Measurements from ENCODE around the gene IL31.
"Not testable (repeated sequence)": the region's sequence is repeated elsewhere in the genome, so short reads cannot be mapped to it uniquely, and the experiment has no call there.

The IL31 gene

DNA sequence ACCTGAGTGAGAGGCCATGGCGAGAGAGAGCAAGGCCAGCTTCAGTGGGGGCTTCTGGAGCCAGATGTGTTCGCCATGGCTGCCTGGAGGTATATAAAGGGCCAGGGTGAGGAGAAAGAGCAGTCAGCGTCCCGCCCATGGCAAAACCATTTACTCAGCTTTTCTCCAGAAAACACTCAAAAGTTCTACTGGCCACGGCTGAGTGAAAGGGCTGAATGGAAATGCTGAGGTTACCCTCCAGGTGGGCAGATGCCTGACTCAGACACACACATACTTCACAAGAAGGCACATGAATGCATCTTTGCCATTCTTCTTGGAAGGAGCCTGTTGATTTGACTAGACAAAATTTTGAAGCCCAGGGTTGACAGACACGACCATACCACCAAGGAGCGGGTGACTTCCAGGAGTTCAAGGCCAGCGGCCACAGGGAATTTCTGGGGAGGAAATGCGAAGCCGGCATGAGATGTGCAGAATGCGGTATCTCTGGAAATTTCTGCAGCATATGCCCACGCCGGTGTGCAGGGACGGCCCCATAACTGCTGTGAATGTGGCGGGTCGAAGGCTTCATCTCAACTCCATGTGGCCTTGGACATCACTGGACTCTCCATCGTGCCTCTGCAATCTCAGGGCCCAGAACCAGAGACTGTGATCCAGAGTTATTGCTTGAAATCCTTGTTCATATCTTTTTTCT lies at the start of gene IL31:
Gene IL31, minus strand, starts transcription at position 67 of the 691 bp plus-strand sequence. Its CDS starts 49 bp downstream, at position 18.
- no peak for DNase-seq

- no peak for DNase-seq
Measured at GRCh38 chr12:122216445-122216844, 42.4 kb upstream of the IL31 start.

DNA sequence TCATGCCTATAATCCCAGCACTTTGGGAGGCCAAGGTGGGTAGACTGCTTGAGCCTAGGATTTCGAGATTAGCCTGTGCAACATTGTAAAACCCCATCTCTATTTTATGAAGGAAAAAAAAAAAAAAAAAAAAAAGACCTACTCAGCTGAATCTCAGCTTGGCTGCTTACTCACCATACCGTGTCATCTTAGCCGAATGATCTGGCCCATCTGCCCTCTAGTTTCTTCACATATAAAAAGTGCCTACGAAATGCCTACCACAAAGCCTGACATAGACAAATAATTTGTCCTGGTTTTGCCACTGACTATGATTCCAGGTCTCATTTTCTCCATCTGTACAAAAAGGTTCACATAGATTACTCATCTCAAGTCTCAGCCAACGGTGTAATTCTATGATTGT lies 41.8 kb upstream of the IL31 start:
- no peak for DNase-seq

DNA sequence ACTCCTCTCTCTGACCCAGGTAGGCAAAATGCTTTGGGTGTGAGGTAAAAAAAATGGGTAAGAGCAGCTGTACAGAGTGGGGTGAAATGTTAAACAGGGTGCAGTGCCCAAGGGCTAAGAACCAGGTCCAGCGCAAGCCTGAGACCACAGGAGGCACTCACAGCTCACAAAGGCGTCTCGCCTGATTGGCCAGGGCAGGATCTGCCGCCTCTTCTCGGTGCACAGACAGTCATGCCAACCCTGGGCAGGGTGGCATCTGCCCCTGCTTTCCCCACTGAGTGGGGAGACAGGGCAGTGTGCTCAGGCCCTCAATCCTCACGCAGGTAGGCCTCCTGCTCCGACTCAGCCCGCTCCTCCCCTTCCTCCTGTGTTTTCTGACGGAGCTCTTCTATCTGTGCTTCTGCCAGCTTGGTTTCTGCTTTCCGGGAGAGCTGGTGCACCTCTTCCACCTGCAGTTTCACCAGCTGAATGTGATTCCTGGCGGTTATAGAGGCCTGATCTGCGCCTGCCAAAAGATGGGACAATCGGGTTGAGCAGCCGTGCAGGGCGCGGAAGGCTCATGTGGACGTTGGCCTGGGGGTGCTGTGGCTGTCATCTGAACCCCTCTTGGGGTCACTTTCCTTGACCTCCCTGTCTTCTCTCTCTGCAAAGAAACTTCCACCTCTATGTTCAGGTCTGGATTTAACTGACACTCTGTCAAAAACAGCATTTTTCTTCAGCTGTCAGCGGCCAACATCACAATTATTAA lies 34.2 kb upstream of the IL31 start:
- DNase-seq: no peak

DNA sequence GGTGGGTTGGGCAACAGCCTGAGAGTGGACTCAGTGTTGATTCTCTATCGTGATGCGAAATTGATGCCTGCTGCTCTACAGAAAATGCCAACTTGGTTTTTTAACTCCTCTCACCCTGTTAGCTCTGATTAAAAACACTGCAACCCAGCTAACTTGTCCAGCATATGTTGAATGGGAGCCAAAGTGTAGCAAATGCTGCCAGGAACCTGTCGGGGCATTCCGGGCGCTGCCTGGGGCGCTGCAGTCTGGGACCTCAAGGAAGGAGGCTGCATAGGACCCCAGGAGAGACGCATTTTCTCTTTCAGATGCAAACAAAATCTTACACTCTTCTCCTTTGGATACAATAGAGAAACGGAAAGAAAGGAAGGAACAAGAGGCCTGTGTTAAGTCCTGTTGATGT lies 33.4 kb upstream of the IL31 start:
- DNase-seq: no peak

- DNase-seq: no peak
Measured at GRCh38 chr12:122206976-122207375, 33.0 kb upstream of the IL31 start.

GRCh38 chr12:122206111-122206881 lies 32.3 kb upstream of the IL31 start:
- DNase-seq: no peak

DNA sequence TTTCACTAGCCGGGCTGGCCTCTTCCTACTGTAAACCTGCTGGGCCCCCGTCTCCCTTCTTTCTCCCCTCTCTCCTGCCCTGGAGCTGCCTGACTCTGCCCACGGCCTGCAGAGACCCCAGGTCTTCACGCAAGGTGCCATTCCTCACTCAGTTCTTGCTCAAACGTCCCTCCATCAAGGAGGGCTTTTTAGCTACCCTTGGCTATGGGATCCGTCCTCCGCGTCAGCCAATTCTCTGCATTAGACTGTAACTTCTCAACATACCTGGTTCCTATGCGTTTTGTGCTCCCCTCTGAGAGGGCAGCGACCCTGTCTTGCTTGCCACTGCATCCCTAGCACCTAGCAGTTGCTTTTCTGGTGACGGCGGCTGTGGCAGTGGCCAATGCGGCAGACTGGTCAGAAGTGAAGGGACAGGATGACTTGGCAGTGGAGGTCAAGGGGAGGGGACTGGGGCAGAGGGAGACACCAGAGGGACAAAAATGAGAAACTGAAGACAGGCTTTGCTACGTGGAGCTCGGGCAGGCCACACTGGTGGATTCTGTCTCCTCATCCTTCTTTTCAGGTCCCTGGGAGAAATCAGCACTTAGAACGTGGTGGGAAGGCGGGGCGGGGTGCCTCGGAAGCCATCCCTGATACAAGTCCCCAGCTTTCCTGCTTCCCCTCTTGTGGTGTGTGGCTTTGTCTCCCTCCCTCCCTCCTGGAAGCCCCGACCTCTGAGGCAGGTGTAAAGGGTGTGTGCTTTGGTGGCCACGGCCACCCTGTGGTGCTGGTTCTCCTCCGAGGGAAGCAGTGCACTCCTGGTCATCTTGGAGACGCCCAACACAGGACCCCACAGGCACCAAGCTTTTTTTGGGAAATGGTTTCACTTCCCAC lies 31.3 kb upstream of the IL31 start:
- no peak for DNase-seq

GRCh38 chr12:122204167-122205052 lies 30.4 kb upstream of the IL31 start:
- DNase-seq: peak; percentile 24

DNA sequence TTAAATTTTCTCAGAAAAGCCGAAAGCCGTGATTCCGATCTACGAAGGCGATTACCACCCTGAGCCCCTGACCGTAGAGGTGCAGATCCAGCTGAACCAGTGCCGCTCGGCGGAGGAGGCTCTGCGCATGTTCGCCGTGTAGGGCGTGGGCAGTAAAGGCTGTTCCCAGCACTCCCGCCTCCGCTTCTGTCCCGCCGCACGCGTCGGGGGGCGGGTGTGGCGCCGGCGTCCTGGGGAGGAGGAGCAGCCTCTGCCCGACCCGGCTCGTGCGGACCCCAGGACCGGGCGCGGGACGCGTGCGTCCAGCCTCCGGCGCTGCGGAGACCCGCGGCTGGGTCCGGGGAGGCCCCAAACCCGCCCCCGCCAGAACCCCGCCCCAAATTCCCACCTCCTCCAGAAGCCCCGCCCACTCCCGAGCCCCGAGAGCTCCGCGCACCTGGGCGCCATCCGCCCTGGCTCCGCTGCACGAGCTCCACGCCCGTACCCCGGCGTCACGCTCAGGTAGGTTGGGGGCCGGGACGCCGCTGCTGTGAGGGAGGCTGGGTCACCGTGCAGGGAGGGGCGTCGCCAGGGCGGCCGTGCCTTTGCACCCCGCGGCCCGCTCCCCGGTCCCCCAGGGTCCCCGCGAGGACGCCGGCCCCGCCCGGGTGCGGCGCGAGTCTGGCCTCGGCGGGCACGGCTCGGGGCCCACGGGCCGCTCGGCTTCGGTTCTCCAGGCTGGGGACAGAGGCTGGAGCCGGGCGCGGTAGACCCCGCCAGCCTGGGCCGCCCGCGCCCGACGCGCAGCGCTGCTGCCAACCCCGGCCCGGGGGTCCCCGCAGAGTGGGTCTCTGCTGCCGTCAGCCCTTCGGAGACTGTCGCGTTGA lies 29.5 kb upstream of the IL31 start, which contains the start of gene B3GNT4:
Gene B3GNT4, plus strand, starts transcription at position 409 of the 866 bp plus-strand sequence. CDS start 910 bp downstream, outside the sequence.
- DNase-seq: peak; percentile 78

- DNase-seq: not testable (repeated sequence)
Measured at GRCh38 chr12:122202811-122203210, 28.8 kb upstream of the IL31 start.

- no peak for DNase-seq
Measured at GRCh38 chr12:122202017-122202416, 28.0 kb upstream of the IL31 start.

GRCh38 chr12:122201381-122201780 lies 27.4 kb upstream of the IL31 start:
- DNase-seq: no peak

DNA sequence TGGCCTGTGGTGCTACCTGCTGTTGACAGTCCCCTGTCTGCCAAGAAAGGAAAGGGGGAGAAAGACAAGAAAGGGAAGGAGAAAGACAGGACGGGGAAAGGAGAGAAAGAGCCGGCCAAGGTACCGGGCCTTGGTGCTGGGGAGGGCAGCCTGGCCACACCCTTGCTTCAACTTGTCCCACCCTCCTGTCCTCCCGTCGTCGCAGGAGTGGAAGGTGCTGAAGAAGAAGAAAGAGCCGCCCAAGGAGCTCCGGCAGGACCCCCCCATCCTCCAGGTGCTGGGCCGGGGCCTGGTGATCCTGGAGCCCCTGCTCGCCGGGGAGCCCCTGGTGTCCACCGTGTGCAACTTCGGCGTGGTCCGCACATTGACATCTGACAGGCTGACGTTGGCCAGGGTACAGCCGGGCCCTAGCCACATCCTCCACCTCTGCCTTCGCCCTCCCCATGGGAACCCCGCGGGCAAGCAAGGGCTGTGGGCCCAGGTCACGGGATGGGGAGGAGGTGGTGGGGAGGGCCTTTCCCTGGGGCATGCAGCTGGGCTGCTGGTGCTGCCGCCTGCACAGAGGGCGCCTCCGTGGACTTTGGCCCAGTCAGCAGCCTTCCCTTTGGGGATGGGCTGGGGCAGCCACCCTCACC lies 26.6 kb upstream of the IL31 start:
- no peak for DNase-seq

- DNase-seq: no peak
Measured at GRCh38 chr12:122199484-122200355, 25.7 kb upstream of the IL31 start.

DNA sequence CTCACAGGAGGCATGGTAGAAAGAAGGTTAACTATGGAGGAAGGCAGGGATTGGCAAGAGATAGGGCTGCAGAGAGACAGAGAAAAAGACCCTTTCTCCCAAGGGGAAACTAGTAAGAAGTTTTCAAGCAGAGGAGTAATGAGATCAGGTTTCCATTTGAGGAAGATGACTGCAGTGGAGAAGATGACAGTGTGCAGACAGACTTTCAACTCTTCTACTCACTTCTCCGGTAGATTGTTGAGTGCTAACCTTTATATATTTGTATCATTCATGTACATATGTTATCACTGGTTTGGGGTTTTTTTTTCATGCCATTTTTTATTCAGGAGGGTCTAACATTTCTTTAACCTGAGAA lies 23.6 kb upstream of the IL31 start:
- no peak for DNase-seq

GRCh38 chr12:122195405-122195804 lies 21.4 kb upstream of the IL31 start:
- DNase-seq: no peak

- DNase-seq: no peak
Measured at GRCh38 chr12:122194804-122195203, 20.8 kb upstream of the IL31 start.

GRCh38 chr12:122192441-122192840 lies 18.4 kb upstream of the IL31 start:
- DNase-seq: no peak

All from CD4-positive, alpha-beta T cell treated with Interleukin-12 subunit alpha and Interleukin-12 subunit beta, for 1 hour (primary cell).